SK-N-SH (cell line): ENCODE data around the gene TRIM68. TPM values are rescaled to one million over a fixed set of nuclear protein-coding genes. Genes with fewer than 3 reads are reported as not detected.

Source experiments
- CTCF ChIA-PET: fragments of 300-600, 350-600 bp; formaldehyde crosslinking; extraction: SDS; loops from one replicate; lab custom pipeline; 2021; lab: Yijun Ruan, JAX
- POLR2A ChIA-PET: fragments of 350-600 bp; sonication (Branson Sonifier 250); formaldehyde crosslinking; extraction: SDS; loops from one replicate; lab custom pipeline; 2020; ENCODE audit warnings: antibody characterized with exemption, inconsistent platforms; lab: Yijun Ruan, JAX
- DNase-seq: peaks from one replicate; pipeline ENCODE4 v3.0.0; 2012
- H2AFZ ChIP-seq: fragments of 200-600 bp; sonication (generic); 2 replicates; pipeline ENCODE4 v1.8.1; 2016; ENCODE audit warnings: antibody characterized with exemption, mild to moderate bottlenecking, low read depth
- H3F3A ChIP-seq: fragments of 200-600 bp; sonication (generic); replicated peaks from 2 replicates; pipeline ENCODE3; 2016; ENCODE audit warnings: antibody characterized with exemption, mild to moderate bottlenecking; ENCODE audit not compliant: insufficient read depth
- H3K27ac ChIP-seq, 2 experiments: fragments of 200-500 bp in 1 of 2; fragments of 200-600 bp in 1 of 2; sonication (Bioruptor generic) in 1 of 2; sonication (generic), shearing (Covaris generic) in 1 of 2; 2 replicates each; pipeline versions ENCODE4 v1.5.1 to v1.6.1; 2014 to 2016; ENCODE audit warnings: low read depth in 2 of 2, inconsistent platforms in 1 of 2, low read length in 1 of 2, mild to moderate bottlenecking in 1 of 2, mixed read lengths in 1 of 2
- H3K27me3 ChIP-seq: fragments of 200-600 bp; sonication (generic), shearing (Covaris generic); 2 replicates; pipeline ENCODE4 v1.6.1; 2016; ENCODE audit warnings: mixed run types; ENCODE audit not compliant: insufficient read depth
- H3K36me3 ChIP-seq, 2 experiments: fragments of 200-500 bp in 1 of 2; fragments of 200-600 bp in 1 of 2; sonication (Bioruptor generic) in 1 of 2; sonication (generic) in 1 of 2; replicated peaks in 1 of 2; 2 replicates each; pipeline versions ENCODE3 to v1.5.1; 2014 to 2016; ENCODE audit warnings: low read length in 1 of 2, mild to moderate bottlenecking in 1 of 2; ENCODE audit not compliant: insufficient read depth in 2 of 2, control insufficient read depth in 1 of 2
- H3K4me1 ChIP-seq, 2 experiments: fragments of 200-500 bp in 1 of 2; fragments of 200-600 bp in 1 of 2; sonication (Bioruptor generic) in 1 of 2; sonication (generic), shearing (Covaris generic) in 1 of 2; 2 replicates each; pipeline versions ENCODE4 v1.5.1 to v1.6.1; 2014 to 2016; ENCODE audit warnings: low read depth in 1 of 2, low read length in 1 of 2, mixed run types in 1 of 2; ENCODE audit not compliant: insufficient read depth in 2 of 2, control insufficient read depth in 1 of 2
- H3K4me2 ChIP-seq: fragments of 200-600 bp; sonication (generic), shearing (Covaris generic); 2 replicates; pipeline ENCODE4 v1.6.1; 2017; ENCODE audit warnings: mixed run types
- H3K4me3 ChIP-seq, 2 experiments: fragments of 200-500 bp in 1 of 2; fragments of 200-600 bp in 1 of 2; sonication (Bioruptor generic) in 1 of 2; sonication (generic), shearing (Covaris generic) in 1 of 2; 2 replicates each; pipeline versions ENCODE4 v1.5.1 to v1.8.1; 2014 to 2016; ENCODE audit warnings: low read depth in 2 of 2, inconsistent platforms in 1 of 2, low read length in 1 of 2, mild to moderate bottlenecking in 1 of 2, mixed read lengths in 1 of 2, moderate library complexity in 1 of 2
- H3K79me2 ChIP-seq: fragments of 200-600 bp; sonication (generic); 2 replicates; pipeline ENCODE4 v1.8.1; 2017; ENCODE audit warnings: mild to moderate bottlenecking; ENCODE audit not compliant: insufficient read depth
- H3K9ac ChIP-seq: fragments of 200-600 bp; sonication (generic); 2 replicates; pipeline ENCODE4 v1.6.1; 2017; ENCODE audit warnings: mixed run types
- H3K9me2 ChIP-seq: fragments of 200-600 bp; sonication (generic); 2 replicates; pipeline ENCODE4 v1.6.1; 2017; ENCODE audit warnings: mixed run types
- H3K9me3 ChIP-seq: fragments of 200-600 bp; sonication (generic); 2 replicates; pipeline ENCODE4 v1.6.1; 2017; ENCODE audit warnings: mixed run types, mild to moderate bottlenecking, moderate library complexity
- H4K20me1 ChIP-seq: fragments of 200-600 bp; sonication (generic); 2 replicates; pipeline ENCODE4 v1.6.1; 2017; ENCODE audit warnings: mild to moderate bottlenecking, mixed run types; ENCODE audit not compliant: insufficient read depth
- CHD2 ChIP-seq: fragments of 150-350 bp; IDR thresholded peaks from 2 replicates; pipeline ENCODE4 v1.6.1; 2018; ENCODE audit warnings: low read length; ENCODE audit not compliant: partially characterized antibody
- EP300 ChIP-seq, 2 experiments: IDR thresholded peaks; 2 replicates each; pipeline versions ENCODE4 v1.4.0 to v1.6.1; 2012; ENCODE audit warnings: borderline replicate concordance in 1 of 2, low read depth in 1 of 2, low read length in 1 of 2
- FOSL2 ChIP-seq: IDR thresholded peaks from 2 replicates; pipeline ENCODE4 v1.4.0; 2012; ENCODE audit warnings: low read depth, mild to moderate bottlenecking, moderate library complexity, borderline replicate concordance
- FOXJ3 ChIP-seq: sonication (generic); formaldehyde crosslinking; IDR thresholded peaks from 2 replicates; pipeline ENCODE4 v1.5.1; 2020; ENCODE audit warnings: mild to moderate bottlenecking, missing genetic modification reagents
- FOXM1 ChIP-seq: IDR thresholded peaks from 2 replicates; pipeline ENCODE4 v1.4.0; 2012; ENCODE audit warnings: low read depth, mild to moderate bottlenecking
- JUND ChIP-seq: IDR thresholded peaks from 2 replicates; pipeline ENCODE4 v1.4.0; 2012
- MXI1 ChIP-seq: IDR thresholded peaks from 2 replicates; pipeline ENCODE4 v1.6.1; 2012; ENCODE audit warnings: mild to moderate bottlenecking, low read depth, low read length, improper control_type of control experiment
- NRF1 ChIP-seq: IDR thresholded peaks from 2 replicates; pipeline ENCODE4 v1.6.1; 2012; ENCODE audit warnings: low read depth, mild to moderate bottlenecking, low read length
- RAD21 ChIP-seq: IDR thresholded peaks from 2 replicates; pipeline ENCODE4 v1.6.1; 2012; ENCODE audit warnings: mild to moderate bottlenecking, low read length
- RXRA ChIP-seq: IDR thresholded peaks from 2 replicates; pipeline ENCODE4 v1.4.0; 2012; ENCODE audit warnings: low read depth, mild to moderate bottlenecking, borderline replicate concordance
- SIN3A ChIP-seq: IDR thresholded peaks from 2 replicates; pipeline ENCODE4 v1.6.1; 2012; ENCODE audit warnings: low read depth, mild to moderate bottlenecking, low read length, moderate library complexity, borderline replicate concordance
- SMC3 ChIP-seq: IDR thresholded peaks from 2 replicates; pipeline ENCODE4 v1.6.1; 2012; ENCODE audit warnings: low read depth, low read length, improper control_type of control experiment
- TAF1 ChIP-seq: IDR thresholded peaks from 2 replicates; pipeline ENCODE4 v1.6.1; 2012; ENCODE audit warnings: low read depth, mild to moderate bottlenecking, low read length, moderate library complexity, borderline replicate concordance
- TCF12 ChIP-seq: IDR thresholded peaks from 2 replicates; pipeline ENCODE4 v1.4.0; 2012
- WGBS: methylation state at CpG from one replicate; pipeline ENCODE4 v1.1.6; 2017; ENCODE audit warnings: low lambda C conversion rate; 5-methylcytosine and 5-hydroxymethylcytosine counted together
- polyA plus RNA-seq, 3 experiments: library from polyadenylated mRNA; depleted of rRNA; stranded (reverse); fragments of >200 nt; gene quantifications; 2 replicates each; pipeline ENCODE4 v1.2.3, GENCODE V29; 2012
- TF ChIP-seq, protein P1 (sequence below): fragments of 200-600 bp; sonication (generic); IDR thresholded peaks from 2 replicates; pipeline ENCODE4 v1.6.1; 2017; ENCODE audit warnings: antibody characterized with exemption, mild to moderate bottlenecking, moderate library complexity
- TF ChIP-seq, protein P2 (sequence below): IDR thresholded peaks from 2 replicates; pipeline ENCODE4 v1.6.1; 2012; ENCODE audit warnings: mild to moderate bottlenecking, low read depth, low read length, moderate library complexity
- TF ChIP-seq, protein P3 (sequence below): IDR thresholded peaks from 2 replicates; pipeline ENCODE4 v1.4.0; 2012; ENCODE audit warnings: low read depth, borderline replicate concordance
- TF ChIP-seq, protein P4 (sequence below): IDR thresholded peaks from 2 replicates; pipeline ENCODE4 v1.4.0; 2012; ENCODE audit warnings: low read depth, borderline replicate concordance
- TF ChIP-seq, protein P5 (sequence below): fragments of 150-350 bp; IDR thresholded peaks from 2 replicates; pipeline ENCODE4 v1.6.1; 2017; ENCODE audit warnings: antibody characterized with exemption, low read length, low read depth, borderline replicate concordance

The TRIM68 gene
- polyA plus RNA-seq, 1 of the 3 experiments (the other 2 are of a cell fraction), result 4.9 TPM

DNA sequence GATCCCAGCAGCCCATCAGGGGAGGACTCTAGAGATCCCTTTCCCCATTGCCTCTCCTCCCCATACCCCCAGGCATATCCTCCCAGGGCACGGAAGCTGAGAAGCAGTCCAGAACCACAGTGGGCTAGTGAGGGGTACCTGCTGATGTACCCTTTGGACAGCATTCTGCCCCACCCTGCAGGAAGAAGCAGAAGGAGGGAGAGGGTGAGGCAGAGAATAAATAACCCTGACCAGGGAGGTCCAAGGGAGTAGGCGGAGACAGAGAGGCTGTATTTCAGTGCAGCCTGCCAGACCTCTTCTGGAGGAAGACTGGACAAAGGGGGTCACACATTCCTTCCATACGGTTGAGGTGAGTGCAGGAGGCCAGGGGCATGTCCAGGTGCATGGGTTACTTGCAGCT lies 35.7 kb upstream of the TRIM68 start, which contains the start of gene OR51E1:
OR51E1 (plus strand) TSS at position 301 of the 400 bp plus-strand sequence. CDS start 8,545 bp downstream, outside the sequence.
- H3K27ac ChIP-seq, result no peak within 1 kb of the TSS
- no peak within 1 kb of the TSS for H3K4me2 ChIP-seq
- no peaks in the 10 kb centered on the region for H3K79me2 ChIP-seq
- no peaks in the 10 kb centered on the region for H3K36me3 ChIP-seq
- TF ChIP-seq SMC3, result no peak
- TF ChIP-seq, protein P1, sequence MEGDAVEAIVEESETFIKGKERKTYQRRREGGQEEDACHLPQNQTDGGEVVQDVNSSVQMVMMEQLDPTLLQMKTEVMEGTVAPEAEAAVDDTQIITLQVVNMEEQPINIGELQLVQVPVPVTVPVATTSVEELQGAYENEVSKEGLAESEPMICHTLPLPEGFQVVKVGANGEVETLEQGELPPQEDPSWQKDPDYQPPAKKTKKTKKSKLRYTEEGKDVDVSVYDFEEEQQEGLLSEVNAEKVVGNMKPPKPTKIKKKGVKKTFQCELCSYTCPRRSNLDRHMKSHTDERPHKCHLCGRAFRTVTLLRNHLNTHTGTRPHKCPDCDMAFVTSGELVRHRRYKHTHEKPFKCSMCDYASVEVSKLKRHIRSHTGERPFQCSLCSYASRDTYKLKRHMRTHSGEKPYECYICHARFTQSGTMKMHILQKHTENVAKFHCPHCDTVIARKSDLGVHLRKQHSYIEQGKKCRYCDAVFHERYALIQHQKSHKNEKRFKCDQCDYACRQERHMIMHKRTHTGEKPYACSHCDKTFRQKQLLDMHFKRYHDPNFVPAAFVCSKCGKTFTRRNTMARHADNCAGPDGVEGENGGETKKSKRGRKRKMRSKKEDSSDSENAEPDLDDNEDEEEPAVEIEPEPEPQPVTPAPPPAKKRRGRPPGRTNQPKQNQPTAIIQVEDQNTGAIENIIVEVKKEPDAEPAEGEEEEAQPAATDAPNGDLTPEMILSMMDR, result no peak
- TF ChIP-seq, protein P2, sequence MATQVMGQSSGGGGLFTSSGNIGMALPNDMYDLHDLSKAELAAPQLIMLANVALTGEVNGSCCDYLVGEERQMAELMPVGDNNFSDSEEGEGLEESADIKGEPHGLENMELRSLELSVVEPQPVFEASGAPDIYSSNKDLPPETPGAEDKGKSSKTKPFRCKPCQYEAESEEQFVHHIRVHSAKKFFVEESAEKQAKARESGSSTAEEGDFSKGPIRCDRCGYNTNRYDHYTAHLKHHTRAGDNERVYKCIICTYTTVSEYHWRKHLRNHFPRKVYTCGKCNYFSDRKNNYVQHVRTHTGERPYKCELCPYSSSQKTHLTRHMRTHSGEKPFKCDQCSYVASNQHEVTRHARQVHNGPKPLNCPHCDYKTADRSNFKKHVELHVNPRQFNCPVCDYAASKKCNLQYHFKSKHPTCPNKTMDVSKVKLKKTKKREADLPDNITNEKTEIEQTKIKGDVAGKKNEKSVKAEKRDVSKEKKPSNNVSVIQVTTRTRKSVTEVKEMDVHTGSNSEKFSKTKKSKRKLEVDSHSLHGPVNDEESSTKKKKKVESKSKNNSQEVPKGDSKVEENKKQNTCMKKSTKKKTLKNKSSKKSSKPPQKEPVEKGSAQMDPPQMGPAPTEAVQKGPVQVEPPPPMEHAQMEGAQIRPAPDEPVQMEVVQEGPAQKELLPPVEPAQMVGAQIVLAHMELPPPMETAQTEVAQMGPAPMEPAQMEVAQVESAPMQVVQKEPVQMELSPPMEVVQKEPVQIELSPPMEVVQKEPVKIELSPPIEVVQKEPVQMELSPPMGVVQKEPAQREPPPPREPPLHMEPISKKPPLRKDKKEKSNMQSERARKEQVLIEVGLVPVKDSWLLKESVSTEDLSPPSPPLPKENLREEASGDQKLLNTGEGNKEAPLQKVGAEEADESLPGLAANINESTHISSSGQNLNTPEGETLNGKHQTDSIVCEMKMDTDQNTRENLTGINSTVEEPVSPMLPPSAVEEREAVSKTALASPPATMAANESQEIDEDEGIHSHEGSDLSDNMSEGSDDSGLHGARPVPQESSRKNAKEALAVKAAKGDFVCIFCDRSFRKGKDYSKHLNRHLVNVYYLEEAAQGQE, result no peak
- TF ChIP-seq FOXJ3 (CRISPR knock-in tag), result no peak
- TF ChIP-seq FOXM1, result no peak
- TF ChIP-seq, protein P3, sequence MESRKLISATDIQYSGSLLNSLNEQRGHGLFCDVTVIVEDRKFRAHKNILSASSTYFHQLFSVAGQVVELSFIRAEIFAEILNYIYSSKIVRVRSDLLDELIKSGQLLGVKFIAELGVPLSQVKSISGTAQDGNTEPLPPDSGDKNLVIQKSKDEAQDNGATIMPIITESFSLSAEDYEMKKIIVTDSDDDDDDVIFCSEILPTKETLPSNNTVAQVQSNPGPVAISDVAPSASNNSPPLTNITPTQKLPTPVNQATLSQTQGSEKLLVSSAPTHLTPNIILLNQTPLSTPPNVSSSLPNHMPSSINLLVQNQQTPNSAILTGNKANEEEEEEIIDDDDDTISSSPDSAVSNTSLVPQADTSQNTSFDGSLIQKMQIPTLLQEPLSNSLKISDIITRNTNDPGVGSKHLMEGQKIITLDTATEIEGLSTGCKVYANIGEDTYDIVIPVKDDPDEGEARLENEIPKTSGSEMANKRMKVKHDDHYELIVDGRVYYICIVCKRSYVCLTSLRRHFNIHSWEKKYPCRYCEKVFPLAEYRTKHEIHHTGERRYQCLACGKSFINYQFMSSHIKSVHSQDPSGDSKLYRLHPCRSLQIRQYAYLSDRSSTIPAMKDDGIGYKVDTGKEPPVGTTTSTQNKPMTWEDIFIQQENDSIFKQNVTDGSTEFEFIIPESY, result no peak
- TF ChIP-seq JUND, result no peak
- TF ChIP-seq FOSL2, result no peak
- TF ChIP-seq SIN3A, result no peak
- TF ChIP-seq, protein P4, sequence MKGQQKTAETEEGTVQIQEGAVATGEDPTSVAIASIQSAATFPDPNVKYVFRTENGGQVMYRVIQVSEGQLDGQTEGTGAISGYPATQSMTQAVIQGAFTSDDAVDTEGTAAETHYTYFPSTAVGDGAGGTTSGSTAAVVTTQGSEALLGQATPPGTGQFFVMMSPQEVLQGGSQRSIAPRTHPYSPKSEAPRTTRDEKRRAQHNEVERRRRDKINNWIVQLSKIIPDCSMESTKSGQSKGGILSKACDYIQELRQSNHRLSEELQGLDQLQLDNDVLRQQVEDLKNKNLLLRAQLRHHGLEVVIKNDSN, result no peak
- no peak for TF ChIP-seq EP300 (IDR thresholded peaks at IDR 0.05; ENCODE audit: borderline replicate concordance in 1 of 2, low read depth in 1 of 2, low read length in 1 of 2)
- TF ChIP-seq MXI1, result no peak
- TF ChIP-seq RAD21, result no peak
- no peak for TF ChIP-seq TAF1
- TF ChIP-seq CHD2, result no peak
- TF ChIP-seq TCF12, result no peak
- TF ChIP-seq RXRA, result no peak
- TF ChIP-seq NRF1, result no peak
- TF ChIP-seq, protein P5, sequence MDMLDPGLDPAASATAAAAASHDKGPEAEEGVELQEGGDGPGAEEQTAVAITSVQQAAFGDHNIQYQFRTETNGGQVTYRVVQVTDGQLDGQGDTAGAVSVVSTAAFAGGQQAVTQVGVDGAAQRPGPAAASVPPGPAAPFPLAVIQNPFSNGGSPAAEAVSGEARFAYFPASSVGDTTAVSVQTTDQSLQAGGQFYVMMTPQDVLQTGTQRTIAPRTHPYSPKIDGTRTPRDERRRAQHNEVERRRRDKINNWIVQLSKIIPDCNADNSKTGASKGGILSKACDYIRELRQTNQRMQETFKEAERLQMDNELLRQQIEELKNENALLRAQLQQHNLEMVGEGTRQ, result no peak
- ChIA-PET POLR2A (no interaction called here), CTCF (no interaction called here)
- H3K27me3 ChIP-seq, result peaks cover 17% of the 10 kb centered on the region
- H3K4me3 ChIP-seq, result no peak within 1 kb of the TSS
- H3K9me3 ChIP-seq, result no peaks in the 10 kb centered on the region
- WGBS, result 11% methylated on average over 3 of the region's 3 CpGs
- H3K9me2 ChIP-seq, result no peaks in the 10 kb centered on the region
- no peak within 1 kb of the TSS for H3K9ac ChIP-seq
- H4K20me1 ChIP-seq, result no peaks in the 10 kb centered on the region
- no peak for DNase-seq
- H3K4me1 ChIP-seq, result peaks cover 0 to 8% of the 10 kb centered on the region in 2 experiments; a peak in 1 of 4 replicates
- no peaks in the 10 kb centered on the region for H3F3A ChIP-seq
- no peak within 1 kb of the TSS for H2AFZ ChIP-seq
